WTC11 (cell line): ENCODE measurements around the gene LBHD2. TPM values are rescaled to one million over a fixed set of nuclear protein-coding genes. Genes with fewer than 3 reads are reported as not detected.

ENCODE experiments used
- ATAC-seq: fragments of 200-7000 bp; cut with Tn5 transposase; 2 replicates; pipeline ENCODE4 v1.10.0; 2021; ENCODE audit warnings: mild to moderate bottlenecking, moderate library complexity
- CTCF ChIA-PET: fragments of 300-600 bp; sonication (Branson Sonifier 250); formaldehyde crosslinking; loops from one replicate; lab custom pipeline; 2021; ENCODE audit warnings: antibody characterized with exemption; lab: Charles Lee
- POLR2A ChIA-PET: fragments of 350-600 bp; sonication (Branson Sonifier 250); formaldehyde crosslinking; loops from one replicate; lab custom pipeline; 2021; ENCODE audit warnings: antibody characterized with exemption; lab: Charles Lee
- DNase-seq: peaks from one replicate; pipeline ENCODE4 v3.0.0; 2021; ENCODE audit warnings: low spot score
- H3K27ac Mint-ChIP-seq: 2 replicates; pipeline ENCODE4 v1.8.0; 2021; ENCODE audit warnings: mixed read lengths
- H3K27me3 Mint-ChIP-seq: 2 replicates; pipeline ENCODE4 v1.8.0; 2021; ENCODE audit warnings: low read depth, mild to moderate bottlenecking, moderate library complexity, mixed read lengths
- H3K36me3 Mint-ChIP-seq: 2 replicates; pipeline ENCODE4 v1.8.0; 2021; ENCODE audit warnings: mixed read lengths
- H3K4me1 Mint-ChIP-seq: 2 replicates; pipeline ENCODE4 v1.8.0; 2022; ENCODE audit warnings: mixed read lengths
- H3K4me3 Mint-ChIP-seq: 2 replicates; pipeline ENCODE4 v1.8.0; 2021; ENCODE audit warnings: mild to moderate bottlenecking, moderate library complexity, mixed read lengths
- H3K9me3 Mint-ChIP-seq: 2 replicates; pipeline ENCODE4 v1.8.0; 2021; ENCODE audit warnings: mixed read lengths
- CBFB ChIP-seq: sonication (generic); formaldehyde crosslinking; IDR thresholded peaks from 2 replicates; pipeline ENCODE4 v1.8.1; 2022; ENCODE audit warnings: mild to moderate bottlenecking, low read depth, missing genetic modification reagents
- CREM ChIP-seq: sonication (generic); formaldehyde crosslinking; IDR thresholded peaks from 2 replicates; pipeline ENCODE4 v1.8.1; 2022; ENCODE audit warnings: mild to moderate bottlenecking, missing genetic modification reagents, moderate library complexity
- E2F4 ChIP-seq: sonication (generic); formaldehyde crosslinking; IDR thresholded peaks from 2 replicates; pipeline ENCODE4 v1.8.1; 2022; ENCODE audit warnings: low read depth, mild to moderate bottlenecking, moderate library complexity, missing genetic modification reagents, borderline replicate concordance
- ELF4 ChIP-seq: sonication (generic); formaldehyde crosslinking; IDR thresholded peaks from 2 replicates; pipeline ENCODE4 v1.8.1; 2022; ENCODE audit warnings: low read depth, mild to moderate bottlenecking, moderate library complexity, missing genetic modification reagents
- ERG ChIP-seq: fragments of 250-450 bp; sonication (Bioruptor Pico); IDR thresholded peaks from 2 replicates; pipeline ENCODE4 v1.8.0; 2021; ENCODE audit warnings: mild to moderate bottlenecking
- IRF2 ChIP-seq: sonication (generic); formaldehyde crosslinking; IDR thresholded peaks from 2 replicates; pipeline ENCODE4 v1.8.0; 2022; ENCODE audit warnings: low read depth, missing genetic modification reagents, borderline replicate concordance
- MAX ChIP-seq: sonication (generic); formaldehyde crosslinking; IDR thresholded peaks from 2 replicates; pipeline ENCODE4 v1.8.0; 2022; ENCODE audit warnings: mild to moderate bottlenecking, missing genetic modification reagents
- NR3C1 ChIP-seq: sonication (generic); formaldehyde crosslinking; conservative IDR thresholded peaks from 2 replicates; pipeline ENCODE4 v1.8.1; 2023; ENCODE audit warnings: low read depth, mild to moderate bottlenecking, missing genetic modification reagents
- PREB ChIP-seq: sonication (generic); formaldehyde crosslinking; IDR thresholded peaks from 2 replicates; pipeline ENCODE4 v1.8.1; 2022; ENCODE audit warnings: mild to moderate bottlenecking, missing genetic modification reagents, moderate library complexity, borderline replicate concordance
- RORB ChIP-seq: fragments of 250-450 bp; sonication (Bioruptor Pico); IDR thresholded peaks from 2 replicates; pipeline ENCODE4 v1.9.0; 2021; ENCODE audit warnings: mild to moderate bottlenecking
- SMAD4 ChIP-seq: sonication (generic); formaldehyde crosslinking; IDR thresholded peaks from 2 replicates; pipeline ENCODE4 v1.8.0; 2022; ENCODE audit warnings: mild to moderate bottlenecking, missing genetic modification reagents
- STAT6 ChIP-seq: sonication (generic); formaldehyde crosslinking; conservative IDR thresholded peaks from 2 replicates; pipeline ENCODE4 v1.8.1; 2023; ENCODE audit warnings: mild to moderate bottlenecking, low read depth, missing genetic modification reagents, moderate library complexity
- TEAD4 ChIP-seq: sonication (generic); formaldehyde crosslinking; IDR thresholded peaks from 2 replicates; pipeline ENCODE4 v1.8.0; 2022; ENCODE audit warnings: mild to moderate bottlenecking, missing genetic modification reagents
- USF1 ChIP-seq: sonication (generic); formaldehyde crosslinking; IDR thresholded peaks from 2 replicates; pipeline ENCODE4 v1.8.0; 2022; ENCODE audit warnings: mild to moderate bottlenecking, missing genetic modification reagents
- ZMAT4 ChIP-seq: fragments of 250-450 bp; sonication (Bioruptor Pico); IDR thresholded peaks from 2 replicates; pipeline ENCODE4 v1.9.0; 2021; ENCODE audit warnings: mild to moderate bottlenecking
- ZNF138 ChIP-seq: sonication (generic); formaldehyde crosslinking; conservative IDR thresholded peaks from 2 replicates; pipeline ENCODE4 v1.8.1; 2022; ENCODE audit warnings: mild to moderate bottlenecking, moderate library complexity, missing genetic modification reagents
- ZNF219 ChIP-seq: sonication (generic); formaldehyde crosslinking; IDR thresholded peaks from 2 replicates; pipeline ENCODE4 v1.8.0; 2023; ENCODE audit warnings: missing genetic modification reagents, mild to moderate bottlenecking, borderline replicate concordance
- ZNF317 ChIP-seq: sonication (generic); formaldehyde crosslinking; IDR thresholded peaks from 2 replicates; pipeline ENCODE4 v1.8.1; 2023; ENCODE audit warnings: low read depth, mild to moderate bottlenecking, moderate library complexity, missing genetic modification reagents, borderline replicate concordance
- ZNF532 ChIP-seq: fragments of 250-450 bp; sonication (Bioruptor Pico); IDR thresholded peaks from 2 replicates; pipeline ENCODE4 v1.9.0; 2021; ENCODE audit warnings: mild to moderate bottlenecking, borderline replicate concordance
- total RNA-seq: library from RNA; stranded (reverse); gene quantifications from 3 replicates; pipeline ENCODE4 v1.2.3, GENCODE V29; 2021

The LBHD2 gene
- total RNA-seq, 1 experiment from 2014 or later, result not detected

- TF ChIP-seq CREM (CRISPR knock-in tag) (no peak), PREB (CRISPR knock-in tag) (no peak), RORB (no peak), ZNF219 (CRISPR knock-in tag) (no peak), TEAD4 (CRISPR knock-in tag) (no peak), ZNF138 (no peak), ELF4 (CRISPR knock-in tag) (no peak), ZNF317 (no peak), NR3C1 (CRISPR knock-in tag) (no peak), E2F4 (no peak), IRF2 (CRISPR knock-in tag) (no peak), ZMAT4 (CRISPR knock-in tag) (no peak), SMAD4 (CRISPR knock-in tag) (no peak), USF1 (CRISPR knock-in tag) (no peak), MAX (CRISPR knock-in tag) (no peak)
- TF ChIP-seq, all 79 proteins: peak for 0
- H3K9me3 Mint-ChIP-seq, result no peaks in the 10 kb centered on the region
- ChIA-PET POLR2A (no interaction called here), CTCF (interaction anchor here (0.7 to 2.6 kb wide), 3 partner anchors 11 to 25 kb away, joined by 3 to 22 read pairs (median 4); no protein-coding TSS in a partner anchor)
- H3K4me3 Mint-ChIP-seq, result no peak overlapping the region
- no peak overlapping the region for H3K27ac Mint-ChIP-seq
- H3K4me1 Mint-ChIP-seq, result peaks cover 10% of the 10 kb centered on the region
- peaks cover 2% of the 10 kb centered on the region; the same call in 1 of the 2 replicates for H3K27me3 Mint-ChIP-seq
- no peaks in the 10 kb centered on the region for H3K36me3 Mint-ChIP-seq
- ATAC-seq, result no peak
- DNase-seq, result no peak
These were observed 32.0 kb downstream of the LBHD2 start for GRCh38 chr14:103115845-103116572.

GRCh38 chr14:103116636-103117035, 32.6 kb downstream of the LBHD2 start:
- POLR2A ChIA-PET, result no interaction called here
- H3K27ac Mint-ChIP-seq, result no peak overlapping the region
- no peaks in the 10 kb centered on the region for H3K36me3 Mint-ChIP-seq
- H3K4me1 Mint-ChIP-seq, result peaks cover 9% of the 10 kb centered on the region
- ATAC-seq, result no peak
- DNase-seq, result no peak
- H3K27me3 Mint-ChIP-seq, result no peaks in the 10 kb centered on the region
- H3K4me3 Mint-ChIP-seq, result no peak overlapping the region
- H3K9me3 Mint-ChIP-seq, result no peaks in the 10 kb centered on the region
- CTCF ChIA-PET, result interaction anchor here (0.7 to 2.6 kb wide), 3 partner anchors 10 to 24 kb away, joined by 3 to 22 read pairs (median 4); no protein-coding TSS in a partner anchor
- TF ChIP-seq ERG (CRISPR knock-in tag) (no peak), ZNF138 (no peak), STAT6 (no peak), CBFB (CRISPR knock-in tag) (no peak), ZNF532 (no peak)
